ENCODE data around the gene PSMC5.
"Not testable (repeated sequence)": the region's sequence is repeated elsewhere in the genome, so short reads cannot be mapped to it uniquely, and the experiment has no call there.

PSMC5 gene

GRCh38 chr17:63880706-63881105 lies 53.5 kb downstream of the PSMC5 start:
- Mint-ChIP-seq H3K9me3 (no peaks in the 10 kb centered on the region), H3K36me3 (ENCODE audit: low read depth) (no peaks in the 10 kb centered on the region), H3K27ac (no peak overlapping the region), H3K27me3 (ENCODE audit: low read depth, poor library complexity) (peaks cover 52% of the 10 kb centered on the region), H3K4me3 (no peak overlapping the region), H3K4me1 (peaks cover 5% of the 10 kb centered on the region)
- DNase-seq = no peak
- no peak for TF ChIP-seq CTCF (IDR thresholded peaks at IDR 0.05)

- DNase-seq; H3K27ac Mint-ChIP-seq; H3K36me3 Mint-ChIP-seq (ENCODE audit: low read depth); H3K9me3 Mint-ChIP-seq; H3K4me3 Mint-ChIP-seq; H3K4me1 Mint-ChIP-seq: not testable (repeated sequence)
- peaks cover 45% of the 10 kb centered on the region for H3K27me3 Mint-ChIP-seq (ENCODE audit: low read depth, poor library complexity)
Measured at GRCh38 chr17:63881337-63881736, 54.1 kb downstream of the PSMC5 start.

All from nephron progenitor cell (in vitro differentiated cells).